GM23338 (cell line): ENCODE data around the gene RAB1B. TPM values are rescaled to one million over a fixed set of nuclear protein-coding genes. Genes with fewer than 3 reads are reported as not detected.

Source experiments
- ATAC-seq: fragments of 200-7000 bp; cut with Tn5 transposase; 3 replicates; pipeline ENCODE4 v1.9.1; 2020
- DNase-seq: peaks from one replicate; pipeline ENCODE4 v3.0.0-alpha.2; 2015; ENCODE audit warnings: low spot score
- H2AFZ ChIP-seq: fragments of 200-600 bp; sonication (generic); 2 replicates; pipeline ENCODE4 v1.8.0; 2016; ENCODE audit warnings: antibody characterized with exemption, mild to moderate bottlenecking, moderate library complexity
- H3F3A ChIP-seq: fragments of 200-600 bp; sonication (generic); replicated peaks from 2 replicates; pipeline ENCODE4 v1.8.0; 2017; ENCODE audit warnings: antibody characterized with exemption, mixed run types, low read depth
- H3K27ac ChIP-seq: fragments of 200-600 bp; sonication (generic); 2 replicates; pipeline ENCODE4 v1.6.1; 2016; ENCODE audit warnings: low read depth
- H3K27me3 ChIP-seq: fragments of 200-600 bp; sonication (generic); 2 replicates; pipeline ENCODE4 v1.8.0; 2016; ENCODE audit warnings: mild to moderate bottlenecking, mixed run types, moderate library complexity; ENCODE audit not compliant: insufficient read depth
- H3K36me3 ChIP-seq: fragments of 200-600 bp; sonication (generic); 2 replicates; pipeline ENCODE4 v1.8.0; 2016; ENCODE audit warnings: mild to moderate bottlenecking; ENCODE audit not compliant: insufficient read depth
- H3K4me1 ChIP-seq: fragments of 200-600 bp; sonication (generic); 2 replicates; pipeline ENCODE4 v1.8.0; 2016; ENCODE audit warnings: mild to moderate bottlenecking, moderate library complexity; ENCODE audit not compliant: insufficient read depth
- H3K4me2 ChIP-seq: fragments of 200-600 bp; sonication (generic); 2 replicates; pipeline ENCODE4 v1.7.1; 2017; ENCODE audit warnings: mixed run types
- H3K4me3 ChIP-seq: fragments of 200-600 bp; sonication (generic); 2 replicates; pipeline ENCODE4 v1.6.1; 2016; ENCODE audit warnings: mixed run types
- H3K79me2 ChIP-seq: fragments of 200-600 bp; sonication (generic); replicated peaks from 2 replicates; pipeline ENCODE4 v1.8.0; 2017; ENCODE audit warnings: mild to moderate bottlenecking; ENCODE audit not compliant: insufficient read depth
- H3K9me2 ChIP-seq: fragments of 200-600 bp; sonication (generic); 2 replicates; pipeline ENCODE4 v1.8.0; 2017; ENCODE audit not compliant: insufficient read depth
- H4K20me1 ChIP-seq: fragments of 200-600 bp; sonication (generic); replicated peaks from 2 replicates; pipeline ENCODE4 v1.8.0; 2017; ENCODE audit warnings: mild to moderate bottlenecking; ENCODE audit not compliant: insufficient read depth
- H3K27ac Mint-ChIP-seq: 2 replicates; pipeline ENCODE4 v1.8.0; 2020; ENCODE audit warnings: inconsistent platforms, mild to moderate bottlenecking, moderate library complexity, mixed read lengths
- H3K27me3 Mint-ChIP-seq: 3 replicates; pipeline ENCODE4 v1.8.0; 2022; ENCODE audit warnings: low read depth, mild to moderate bottlenecking, moderate library complexity, mixed read lengths, inconsistent platforms; ENCODE audit not compliant: insufficient read depth, poor library complexity
- H3K36me3 Mint-ChIP-seq: 3 replicates; pipeline ENCODE4 v1.8.0; 2021; ENCODE audit warnings: low read depth, mild to moderate bottlenecking, inconsistent platforms, moderate library complexity, mixed read lengths
- H3K4me1 Mint-ChIP-seq: 3 replicates; pipeline ENCODE4 v1.8.0; 2020; ENCODE audit warnings: mild to moderate bottlenecking, inconsistent platforms, mixed read lengths
- H3K4me3 Mint-ChIP-seq: 3 replicates; pipeline ENCODE4 v1.8.0; 2021; ENCODE audit warnings: moderate library complexity, mild to moderate bottlenecking, inconsistent platforms, mixed read lengths
- H3K9me3 Mint-ChIP-seq: 3 replicates; pipeline ENCODE4 v1.8.0; 2020; ENCODE audit warnings: moderate library complexity, mild to moderate bottlenecking, inconsistent platforms, mixed read lengths
- CREB1 ChIP-seq: fragments of 250-450 bp; sonication (Bioruptor Pico); IDR thresholded peaks from 2 replicates; pipeline ENCODE4 v1.5.0; 2020; ENCODE audit warnings: low read depth, mild to moderate bottlenecking, moderate library complexity
- CTCF ChIP-seq, 2 experiments: fragments of 200-600 bp in 1 of 2; sonication (generic) in 1 of 2; conservative IDR thresholded peaks; 2 replicates each; pipeline versions ENCODE4 v1.5.1 to v1.6.1; 2016 to 2017; ENCODE audit warnings: antibody characterized with exemption in 2 of 2, low read depth in 2 of 2, mild to moderate bottlenecking in 2 of 2, moderate library complexity in 1 of 2
- ETS1 ChIP-seq: IDR thresholded peaks from 2 replicates; pipeline ENCODE4 v1.6.1; 2016; ENCODE audit warnings: antibody characterized with exemption
- EZH2 ChIP-seq: fragments of 200-600 bp; sonication (generic); IDR thresholded peaks from one replicate; pipeline ENCODE4 v1.8.0; 2017; ENCODE audit warnings: antibody characterized with exemption, mild to moderate bottlenecking, low read depth; ENCODE audit not compliant: unreplicated experiment
- EZH2phosphoT487 ChIP-seq: fragments of 200-600 bp; sonication (generic); IDR thresholded peaks from one replicate; pipeline ENCODE4 v1.8.1; 2018; ENCODE audit warnings: antibody characterized with exemption; ENCODE audit not compliant: unreplicated experiment
- JUNB ChIP-seq: IDR thresholded peaks from one replicate; pipeline ENCODE4 v1.6.1; 2016; ENCODE audit warnings: antibody characterized with exemption; ENCODE audit not compliant: unreplicated experiment
- NANOG ChIP-seq: IDR thresholded peaks from 2 replicates; pipeline ENCODE4 v1.6.1; 2016; ENCODE audit warnings: antibody characterized with exemption, borderline replicate concordance
- POLR2AphosphoS5 ChIP-seq: IDR thresholded peaks from 2 replicates; pipeline ENCODE4 v1.6.1; 2016; ENCODE audit warnings: antibody characterized with exemption, low read depth
- STAT1 ChIP-seq: IDR thresholded peaks from one replicate; pipeline ENCODE4 v1.6.1; 2016; ENCODE audit warnings: antibody characterized with exemption; ENCODE audit not compliant: unreplicated experiment
- ZNF114 ChIP-seq: fragments of 250-450 bp; sonication (Bioruptor Pico); IDR thresholded peaks from 2 replicates; pipeline ENCODE4 v1.5.0; 2020; ENCODE audit warnings: mild to moderate bottlenecking, moderate library complexity
- ZNF462 ChIP-seq: fragments of 250-450 bp; sonication (Bioruptor Pico); IDR thresholded peaks from 2 replicates; pipeline ENCODE4 v1.5.0; 2020; ENCODE audit warnings: mild to moderate bottlenecking, moderate library complexity
- polyA plus RNA-seq: library from polyadenylated mRNA; unstranded; fragments of >200 nt; fragmentation: Nextera tagmentation; extraction: Ambion mirVana; gene quantifications from 2 replicates; pipeline ENCODE4 v1.2.1, GENCODE V29; 2016
- total RNA-seq: library from RNA; depleted of rRNA; stranded (reverse); fragments of >200 nt; shearing (Covaris generic); gene quantifications from 2 replicates; pipeline ENCODE4 v1.2.3, GENCODE V29; 2014

Gene RAB1B
- total and polyA plus RNA-seq, 2 experiments from 2014 or later, result 30.5 to 92.7 TPM

DNA sequence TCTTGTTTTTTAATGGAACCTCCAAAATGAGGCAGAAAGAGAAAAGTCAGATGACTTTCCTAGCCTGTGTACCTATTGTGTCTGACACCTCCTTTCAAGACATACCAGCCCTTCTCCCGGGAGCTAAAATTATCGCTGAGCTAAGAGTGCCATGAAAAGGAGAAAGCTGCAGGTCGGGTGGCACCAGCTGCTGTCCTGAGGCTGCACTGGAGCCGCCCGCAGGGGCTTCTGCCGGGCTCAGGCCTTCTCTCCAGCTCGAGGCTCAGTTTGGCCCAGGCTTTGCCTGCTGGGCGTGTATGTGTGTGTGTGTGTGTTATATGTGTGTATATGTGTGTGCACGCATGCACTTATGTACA is 27.7 kb upstream of the RAB1B start:
- no peaks in the 10 kb centered on the region for H3K36me3 ChIP-seq
- no peak overlapping the region for H3K4me3 Mint-ChIP-seq

More for the DNA sequence above, 27.7 kb upstream of the RAB1B start:
- peaks cover 2% of the 10 kb centered on the region; the same call in 1 of the 3 replicates for H3K4me1 Mint-ChIP-seq
- Histone ChIP-seq H3K4me1 (no peaks in the 10 kb centered on the region), H3K9me2 (no peaks in the 10 kb centered on the region), H3K79me2 (no peaks in the 10 kb centered on the region), H3K27ac (no peak overlapping the region), H3K4me3 (no peak overlapping the region), H3F3A (0 out of 2 replicates have a peak, but pooled peaks cover 4% of the 10 kb centered on the region), H4K20me1 (no peaks in the 10 kb centered on the region; the same call in 1 of the 2 replicates), H3K4me2 (no peak overlapping the region), H2AFZ (no peak overlapping the region), H3K27me3 (no peaks in the 10 kb centered on the region)
- DNase-seq, result no peak
- peaks cover 11% of the 10 kb centered on the region for H3K27me3 Mint-ChIP-seq
- no peaks in the 10 kb centered on the region for H3K9me3 Mint-ChIP-seq
- no peaks in the 10 kb centered on the region; the same call in 1 of the 3 replicates for H3K36me3 Mint-ChIP-seq
- TF ChIP-seq JUNB (no peak), EZH2 (no peak), CTCF (conservative IDR thresholded peaks at IDR 0.05; ENCODE audit: low read depth in 2 of 2) (no peak), EZH2phosphoT487 (no peak), POLR2AphosphoS5 (no peak), ZNF462 (CRISPR knock-in tag) (no peak), NANOG (no peak), CREB1 (CRISPR knock-in tag) (no peak), STAT1 (no peak), ZNF114 (CRISPR knock-in tag) (no peak), ETS1 (no peak)
- no peak overlapping the region for H3K27ac Mint-ChIP-seq
- no peak for ATAC-seq
